H1 (cell line): ENCODE results near the gene VIT. TPM values are rescaled to one million over a fixed set of nuclear protein-coding genes. Genes with fewer than 3 reads are reported as not detected.

Source experiments
- CTCF ChIA-PET: fragments of 300-600 bp; sonication (Branson Sonifier 250); formaldehyde crosslinking; loops from one replicate; lab custom pipeline; 2021; ENCODE audit not compliant: partially characterized antibody; lab: Charles Lee
- POLR2A ChIA-PET: fragments of 300-600 bp; sonication (Branson Sonifier 250); formaldehyde crosslinking; loops from one replicate; lab custom pipeline; 2021; ENCODE audit warnings: inconsistent platforms; ENCODE audit not compliant: partially characterized antibody; lab: Charles Lee
- DNase-seq, 2 experiments: peaks; one replicate each; pipeline versions ENCODE4 v3.0.0 to v3.0.0-alpha.2; 2010 to 2022; ENCODE audit warnings: low spot score in 2 of 2, low read depth in 1 of 2, mixed read lengths in 1 of 2
- FAIRE-seq: peaks from 2 replicates; lab custom pipeline; 2011; peaks lifted over from hg19 to GRCh38; lab: Jason Lieb, UNC
- H2AFZ ChIP-seq: 2 replicates; pipeline ENCODE4 v1.8.1; 2012; ENCODE audit warnings: low read length, inconsistent platforms
- H2AK5ac ChIP-seq: 2 replicates; pipeline ENCODE4 v1.6.1; 2013; ENCODE audit warnings: low read depth, low read length
- H2BK120ac ChIP-seq: replicated peaks from 2 replicates; pipeline ENCODE3; 2013; ENCODE audit warnings: low read depth, low read length, inconsistent platforms
- H2BK12ac ChIP-seq: 2 replicates; pipeline ENCODE4 v1.6.1; 2013; ENCODE audit warnings: low read depth, low read length
- H2BK15ac ChIP-seq: 2 replicates; pipeline ENCODE4 v1.6.1; 2013; ENCODE audit warnings: low read length
- H2BK20ac ChIP-seq: 2 replicates; pipeline ENCODE4 v1.6.1; 2013; ENCODE audit warnings: low read length
- H2BK5ac ChIP-seq: 2 replicates; pipeline ENCODE4 v1.6.1; 2013; ENCODE audit warnings: low read depth, low read length
- H3K14ac ChIP-seq: 2 replicates; pipeline ENCODE4 v1.6.1; 2013; ENCODE audit warnings: inconsistent platforms; ENCODE audit not compliant: insufficient read length
- H3K18ac ChIP-seq: 2 replicates; pipeline ENCODE4 v1.6.1; 2013; ENCODE audit warnings: low read length; ENCODE audit errors: extremely low read depth
- H3K23ac ChIP-seq: 2 replicates; pipeline ENCODE4 v1.6.1; 2013; ENCODE audit warnings: inconsistent platforms; ENCODE audit not compliant: insufficient read length
- H3K23me2 ChIP-seq: 2 replicates; pipeline ENCODE4 v1.6.1; 2013; ENCODE audit warnings: low read depth, low read length
- H3K27ac ChIP-seq: 2 replicates; pipeline ENCODE4 v1.6.1; 2011; ENCODE audit warnings: low read depth, low read length, inconsistent platforms
- H3K27me3 ChIP-seq, 4 experiments: replicated peaks in 1 of 4; 1 replicate in 1 of 4; 2 replicates in 3 of 4; pipeline versions ENCODE4 v1.6.1 to v1.8.1; 2011 to 2013; ENCODE audit warnings: low read length in 3 of 4, mild to moderate bottlenecking in 3 of 4, inconsistent platforms in 2 of 4, mixed read lengths in 2 of 4, moderate library complexity in 1 of 4; ENCODE audit not compliant: control insufficient read depth in 3 of 4, insufficient read depth in 3 of 4; ENCODE audit errors: extremely low read depth in 1 of 4
- H3K36me3 ChIP-seq, 4 experiments: 2 replicates each; pipeline versions ENCODE4 v1.6.1 to v1.8.1; 2011 to 2013; ENCODE audit warnings: mild to moderate bottlenecking in 4 of 4, low read length in 3 of 4, moderate library complexity in 2 of 4, control low read depth in 1 of 4, inconsistent platforms in 1 of 4; ENCODE audit not compliant: insufficient read depth in 4 of 4, control insufficient read depth in 2 of 4
- H3K4ac ChIP-seq: replicated peaks from 2 replicates; pipeline ENCODE3; 2013; ENCODE audit warnings: low read length, low read depth, mixed read lengths, inconsistent platforms; ENCODE audit not compliant: insufficient read length
- H3K4me1 ChIP-seq, 4 experiments: replicated peaks in 1 of 4; 1 replicate in 1 of 4; 2 replicates in 3 of 4; pipeline versions ENCODE4 v1.6.1 to v1.8.1; 2011 to 2013; ENCODE audit warnings: low read length in 3 of 4, inconsistent platforms in 2 of 4, mixed read lengths in 1 of 4; ENCODE audit not compliant: insufficient read depth in 4 of 4, control insufficient read depth in 3 of 4
- H3K4me2 ChIP-seq, 2 experiments: 2 replicates each; pipeline versions ENCODE4 v1.6.1 to v1.8.1; 2011 to 2013; ENCODE audit warnings: low read depth in 2 of 2, low read length in 2 of 2, control low read depth in 1 of 2, inconsistent platforms in 1 of 2, mild to moderate bottlenecking in 1 of 2; ENCODE audit not compliant: insufficient read depth in 1 of 2
- H3K4me3 ChIP-seq, 4 experiments: fragments of 200-600, 300-600 bp in 1 of 4; sonication (generic), shearing (Covaris generic), sonication (Bioruptor Twin) in 1 of 4; 2 replicates each; pipeline versions ENCODE4 v1.5.1 to v1.8.1; 2011 to 2016; ENCODE audit warnings: low read length in 4 of 4, low read depth in 3 of 4, control low read depth in 2 of 4, inconsistent platforms in 2 of 4, mild to moderate bottlenecking in 2 of 4, mixed read lengths in 1 of 4, moderate library complexity in 1 of 4; ENCODE audit not compliant: insufficient read depth in 2 of 4; ENCODE audit errors: extremely low read depth in 1 of 4
- H3K56ac ChIP-seq: replicated peaks from 2 replicates; pipeline ENCODE3; 2013; ENCODE audit warnings: low read depth, mild to moderate bottlenecking, mixed read lengths, low read length, inconsistent platforms; ENCODE audit not compliant: insufficient read length
- H3K79me1 ChIP-seq: 2 replicates; pipeline ENCODE4 v1.6.1; 2013; ENCODE audit warnings: low read depth, low read length, control low read depth
- H3K79me2 ChIP-seq, 2 experiments: 2 replicates each; pipeline versions ENCODE4 v1.6.1 to v1.8.1; 2012 to 2013; ENCODE audit warnings: low read length in 2 of 2, mild to moderate bottlenecking in 2 of 2, inconsistent platforms in 1 of 2; ENCODE audit not compliant: insufficient read depth in 2 of 2, control insufficient read depth in 1 of 2
- H3K9ac ChIP-seq, 4 experiments: replicated peaks in 1 of 4; 1 replicate in 1 of 4; 2 replicates in 3 of 4; pipeline versions ENCODE4 v1.6.1 to v1.8.1; 2011 to 2013; ENCODE audit warnings: low read depth in 3 of 4, low read length in 3 of 4, control low read depth in 2 of 4, mild to moderate bottlenecking in 2 of 4, moderate library complexity in 2 of 4, inconsistent platforms in 1 of 4; ENCODE audit errors: extremely low read depth in 1 of 4
- H3K9me3 ChIP-seq, 2 experiments: 2 replicates each; pipeline versions ENCODE4 v1.6.1 to v1.8.1; 2012 to 2013; ENCODE audit warnings: mild to moderate bottlenecking in 2 of 2, moderate library complexity in 2 of 2, control low read depth in 1 of 2, inconsistent platforms in 1 of 2, low read depth in 1 of 2, low read length in 1 of 2, mixed read lengths in 1 of 2; ENCODE audit not compliant: insufficient read depth in 2 of 2
- H4K20me1 ChIP-seq, 2 experiments: replicated peaks in 1 of 2; 2 replicates each; pipeline versions ENCODE3 to v1.8.1; 2011 to 2013; ENCODE audit warnings: inconsistent platforms in 2 of 2, low read length in 2 of 2, mild to moderate bottlenecking in 1 of 2; ENCODE audit not compliant: insufficient read depth in 2 of 2, control insufficient read depth in 1 of 2
- H4K5ac ChIP-seq: 2 replicates; pipeline ENCODE4 v1.6.1; 2013; ENCODE audit warnings: low read length, low read depth, mixed read lengths, inconsistent platforms; ENCODE audit not compliant: insufficient read length
- H4K8ac ChIP-seq: 2 replicates; pipeline ENCODE4 v1.8.0; 2013; ENCODE audit warnings: mild to moderate bottlenecking, moderate library complexity, low read length, inconsistent platforms; ENCODE audit not compliant: insufficient read depth; ENCODE audit errors: extremely low read depth
- H4K91ac ChIP-seq: replicated peaks from 2 replicates; pipeline ENCODE3; 2013; ENCODE audit warnings: low read length, mixed read lengths, inconsistent platforms; ENCODE audit not compliant: insufficient read length
- CBX5 ChIP-seq: fragments of 300-800, 300-1000 bp; sonication (generic); IDR thresholded peaks from 2 replicates; pipeline ENCODE4 v1.7.1; 2016; ENCODE audit warnings: antibody characterized with exemption, low read length, low read depth
- EZH2 ChIP-seq: fragments of 200-600 bp; sonication (generic); IDR thresholded peaks from 2 replicates; pipeline ENCODE4 v1.7.1; 2012; ENCODE audit warnings: low read depth, mild to moderate bottlenecking, moderate library complexity, low read length, inconsistent platforms; ENCODE audit not compliant: severe bottlenecking
- MAFK ChIP-seq: IDR thresholded peaks from 2 replicates; pipeline ENCODE4 v1.6.1; 2012; ENCODE audit warnings: low read depth, mild to moderate bottlenecking, improper control_type of control experiment, low read length
- WGBS, 2 experiments: shearing (Covaris generic) in 1 of 2; methylation state at CpG; one replicate each; pipeline versions ENCODE4 v1.1.6 to v1.1.7; 2013 to 2015; ENCODE audit warnings: low lambda C conversion rate in 2 of 2, mixed read lengths in 2 of 2, inconsistent platforms in 1 of 2, low coverage in 1 of 2, missing lambda C conversion rate in 1 of 2; ENCODE audit not compliant: insufficient replicate concordance in 2 of 2, insufficient coverage in 1 of 2, insufficient read length in 1 of 2; ENCODE audit errors: extremely low coverage in 1 of 2, missing lambda C conversion rate in 1 of 2; 5-methylcytosine and 5-hydroxymethylcytosine counted together
- polyA plus RNA-seq, 7 experiments: library from polyadenylated mRNA; depleted of rRNA in 3 of 7; stranded (reverse) in 5 of 7; unstranded in 2 of 7; fragments of >200 nt in 5 of 7; fragments of 200-250 nt in 2 of 7; gene quantifications; 1 replicate in 5 of 7; 2 replicates in 1 of 7; 4 replicates in 1 of 7; pipeline versions ENCODE4 v1.2.1 to v1.2.3, GENCODE V29; 2011 to 2013; ENCODE audit warnings: missing spikeins in 2 of 7, mixed read lengths in 2 of 7
- total RNA-seq: library from RNA; stranded (reverse); fragmentation: NEBNext Ultra II Directional; extraction: Animal tissue kit (Norgen Biotek cat#: 25700); gene quantifications from 2 replicates; pipeline ENCODE4 v1.2.1, GENCODE V29; 2021

Gene VIT
- total and polyA plus RNA-seq, 2 of the 8 experiments (the other 6 are each of a cell fraction or from before 2014, with no cell fraction given), result 0.03 TPM; not detected in 1

DNA sequence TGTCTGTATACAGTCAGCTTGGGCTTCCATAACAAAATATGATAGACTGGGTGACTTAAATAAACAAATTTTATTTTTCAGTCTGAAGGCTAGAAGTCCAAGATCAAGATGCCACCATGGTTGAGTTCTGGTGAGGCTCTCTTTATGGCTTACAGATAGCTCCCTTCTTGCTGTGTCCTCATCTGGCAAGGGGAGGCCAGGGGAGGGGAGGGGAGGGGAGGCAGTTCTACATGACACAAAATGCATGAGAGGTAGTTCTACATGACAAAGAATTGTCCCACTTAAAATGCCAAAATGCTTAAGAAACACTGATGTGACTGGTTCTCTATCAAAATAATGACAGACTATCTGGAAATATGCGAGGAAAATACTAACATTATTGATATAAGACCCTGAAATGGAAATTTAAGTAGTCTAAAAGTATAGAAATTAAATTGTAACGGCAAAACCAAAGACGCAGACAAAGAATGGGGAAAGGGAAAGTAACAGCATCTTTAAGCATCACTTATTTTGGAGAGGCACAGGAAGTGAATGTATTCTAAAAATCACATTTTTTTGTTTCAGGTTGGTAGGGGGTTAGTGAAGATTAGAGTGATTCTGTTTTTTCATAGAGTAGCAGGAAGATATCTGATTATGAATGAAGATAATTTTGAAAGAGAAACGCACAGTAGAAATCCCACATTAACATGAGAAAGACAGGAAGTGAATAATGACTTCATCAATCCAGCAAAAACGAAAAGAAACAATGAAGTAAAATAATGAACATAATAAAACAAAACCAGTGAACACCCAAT, 138.4 kb downstream of the VIT start:
- Histone ChIP-seq H4K20me1 (no peaks in the 10 kb centered on the region), H3K14ac (no peak overlapping the region), H3K4ac (peak overlapping the region; percentile 21), H2BK20ac (peak overlapping the region; percentile 5; the same call in 1 of the 2 replicates), H3K9me3 (no peaks in the 10 kb centered on the region; a peak in 1 of 4 replicates), H2AFZ (0 out of 2 replicates have a peak overlapping the region, but pooled peaks have one; percentile 19), H3K23me2 (no peaks in the 10 kb centered on the region), H2BK5ac (peak overlapping the region; percentile 64; the same call in 1 of the 2 replicates), H2BK12ac (no peak overlapping the region), H3K9ac (no peak overlapping the region), H2BK15ac (no peak overlapping the region), H3K18ac (no peak overlapping the region), H2BK120ac (peak overlapping the region; percentile 93), H3K4me1 (peaks cover 0 to 8% (median 2%) of the 10 kb centered on the region in 4 experiments; a peak in 4 of 7 replicates), H2AK5ac (no peak overlapping the region), H3K27ac (no peak overlapping the region; the same call in 1 of the 2 replicates), H3K56ac (no peak overlapping the region), H3K27me3 (no peaks in the 10 kb centered on the region), H3K23ac (no peak overlapping the region), H3K36me3 (no peaks in the 10 kb centered on the region), H3K79me2 (no peaks in the 10 kb centered on the region), H3K79me1 (no peaks in the 10 kb centered on the region), H4K8ac (no peak overlapping the region), H3K4me2 (peak overlapping the region in 1 of 2 experiments; percentile 35; a peak in 2 of 4 replicates), H4K91ac (no peak overlapping the region), H3K4me3 (peak overlapping the region in 1 of 4 experiments; percentile 33; a peak in 1 of 8 replicates), H4K5ac (peak overlapping the region; percentile 60)
- CTCF ChIA-PET, result interaction anchor here (1.0 kb wide), 1 partner anchor 15 kb away, joined by 4 read pairs; no protein-coding TSS in a partner anchor
- 7% methylated on average over 5 of the region's 5 CpGs; no CpG with 5 or more reads in 1 of the 2 experiments for whole genome bisulfite sequencing, 2 experiments
- DNase-seq (peak in 1 of 2 experiments; percentile 34), FAIRE-seq (peak; percentile 19)
- POLR2A ChIA-PET, result no interaction called here
- no peak for TF ChIP-seq EZH2
- no peak for TF ChIP-seq MAFK
- TF ChIP-seq CBX5, result no peak
